Right atrium auricular region (tissue), 2 donors: ENCODE measurements around the gene RETSAT. TPM values are rescaled to one million over a fixed set of nuclear protein-coding genes. Genes with fewer than 3 reads are reported as not detected.
"Not testable (repeated sequence)": the region's sequence is repeated elsewhere in the genome, so short reads cannot be mapped to it uniquely, and the experiment has no call there.

ENCODE experiments used
- DNase-seq: peaks from one replicate; pipeline ENCODE4 v3.0.0-alpha.2; 2019; ENCODE audit warnings: low spot score
- H3K27ac ChIP-seq, 2 donors: fragments of 200-600 bp; sonication (generic); 1 replicate in 1 of 2; 2 replicates in 1 of 2; pipeline ENCODE4 v1.5.1; 2016 to 2019
- H3K27me3 ChIP-seq, 2 donors: fragments of 200-600 bp; sonication (generic); one replicate each; pipeline versions ENCODE4 v1.5.1 to v1.6.0; 2017 to 2019
- H3K36me3 ChIP-seq: fragments of 200-600 bp; sonication (generic); one replicate; pipeline ENCODE4 v1.5.1; 2016
- H3K4me1 ChIP-seq, 2 donors: fragments of 200-600 bp; sonication (generic); one replicate each; pipeline versions ENCODE4 v1.5.1 to v1.6.0; 2017 to 2019
- H3K4me3 ChIP-seq, 2 donors: fragments of 200-600 bp; sonication (generic); 1 replicate in 1 of 2; 2 replicates in 1 of 2; pipeline ENCODE4 v1.5.1; 2017 to 2019; ENCODE audit warnings: mild to moderate bottlenecking in 1 of 2, moderate library complexity in 1 of 2
- H3K9me3 ChIP-seq, 2 donors: fragments of 200-600 bp; sonication (generic); one replicate each; pipeline ENCODE4 v1.5.1; 2019
- CTCF ChIP-seq, 2 donors: fragments of 200-600 bp; sonication (generic); IDR thresholded peaks; one replicate each; pipeline ENCODE4 v1.5.1; 2019; ENCODE audit warnings: antibody characterized with exemption in 2 of 2
- total RNA-seq, 2 donors: library from RNA; depleted of rRNA; stranded (reverse); fragments of >200 nt; gene quantifications; one replicate each; pipeline ENCODE4 v1.1.0, GENCODE V29; 2016

RETSAT gene
- total RNA-seq, 2 donors from 2014 or later = 34.2 to 40.8 TPM

GRCh38 chr2:85323351-85323987, 30.9 kb downstream of the RETSAT start:
- TF ChIP-seq CTCF (IDR thresholded peaks at IDR 0.05) = no peak
- H3K4me1 ChIP-seq = peaks cover 0 to 50% of the 10 kb centered on the region in 2 donors
- H3K4me3 ChIP-seq = no peak overlapping the region
- no peak for DNase-seq
- no peaks in the 10 kb centered on the region for H3K27me3 ChIP-seq
- H3K9me3 ChIP-seq = no peaks in the 10 kb centered on the region
- peaks cover 56% of the 10 kb centered on the region for H3K36me3 ChIP-seq
- H3K27ac ChIP-seq = no peak overlapping the region

DNA sequence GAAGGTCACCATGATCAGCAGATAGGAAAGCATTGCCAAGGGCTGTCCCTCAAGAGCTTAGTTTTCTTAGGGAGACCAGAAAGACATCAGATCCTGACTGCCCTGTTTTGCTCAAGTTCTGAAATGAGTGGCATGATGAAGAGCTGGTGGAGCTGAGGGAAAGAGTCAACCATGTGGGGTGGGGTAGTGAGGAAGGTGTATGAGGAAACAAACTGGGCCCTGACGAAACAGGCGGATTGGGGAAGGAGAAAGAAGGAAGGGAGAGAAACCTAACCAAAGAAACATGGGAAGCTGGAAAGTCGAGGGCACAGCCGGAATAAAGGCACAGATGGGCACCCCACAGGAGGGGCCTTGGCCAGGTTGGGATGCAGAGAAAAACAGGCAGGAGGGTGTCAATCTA, 34.5 kb downstream of the RETSAT start:
- no peak overlapping the region for H3K4me3 ChIP-seq
- TF ChIP-seq CTCF (IDR thresholded peaks at IDR 0.05) = no peak
- no peak for DNase-seq
- H3K27ac ChIP-seq = no peak overlapping the region
- peaks cover 0 to 26% of the 10 kb centered on the region in 2 donors for H3K4me1 ChIP-seq
- no peaks in the 10 kb centered on the region for H3K9me3 ChIP-seq
- no peaks in the 10 kb centered on the region for H3K27me3 ChIP-seq
- peaks cover 75% of the 10 kb centered on the region for H3K36me3 ChIP-seq

GRCh38 chr2:85318222-85319074, 35.9 kb downstream of the RETSAT start:
- H3K36me3 ChIP-seq = peaks cover 64% of the 10 kb centered on the region
- H3K27me3 ChIP-seq = no peaks in the 10 kb centered on the region
- H3K27ac ChIP-seq = no peak overlapping the region
- H3K9me3 ChIP-seq = no peaks in the 10 kb centered on the region
- H3K4me3 ChIP-seq = no peak overlapping the region
- H3K4me1 ChIP-seq = peaks cover 0 to 12% of the 10 kb centered on the region in 2 donors
- TF ChIP-seq CTCF (IDR thresholded peaks at IDR 0.05) = no peak
- DNase-seq = no peak

- not testable (repeated sequence) for H3K27me3 ChIP-seq, H3K9me3 ChIP-seq, H3K4me1 ChIP-seq, H3K4me3 ChIP-seq, H3K27ac ChIP-seq, DNase-seq
- H3K36me3 ChIP-seq = peaks cover 38% of the 10 kb centered on the region
These were observed 38.4 kb downstream of the RETSAT start for GRCh38 chr2:85315921-85316320.

DNA sequence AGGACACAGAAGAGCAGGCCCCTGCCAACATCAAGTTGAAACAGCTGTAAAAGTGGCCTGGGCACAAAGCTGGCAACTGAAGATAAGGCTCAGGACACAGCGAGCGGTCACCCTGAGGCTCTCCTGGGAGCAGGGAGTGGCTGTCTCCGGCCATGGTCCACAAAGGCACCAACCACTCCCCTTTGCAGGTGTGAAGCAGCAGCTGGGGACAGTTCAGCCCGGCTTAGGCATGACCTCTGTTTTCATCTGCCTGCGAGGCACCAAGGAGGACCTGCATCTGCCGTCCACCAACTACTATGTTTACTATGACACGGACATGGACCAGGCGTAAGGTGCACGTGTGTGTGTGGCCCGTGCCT, 39.5 kb downstream of the RETSAT start:
- Histone ChIP-seq H3K9me3 (no peaks in the 10 kb centered on the region), H3K27ac (no peak overlapping the region), H3K36me3 (peaks cover 28% of the 10 kb centered on the region), H3K4me1 (peaks cover 0 to 6% of the 10 kb centered on the region in 2 donors), H3K27me3 (no peaks in the 10 kb centered on the region), H3K4me3 (no peak overlapping the region)
- no peak for TF ChIP-seq CTCF (IDR thresholded peaks at IDR 0.05)
- no peak for DNase-seq

GRCh38 chr2:85312404-85312803, 41.9 kb downstream of the RETSAT start:
- H3K27ac ChIP-seq = no peak overlapping the region

More at GRCh38 chr2:85312404-85312803, 41.9 kb downstream of the RETSAT start:
- H3K36me3 ChIP-seq = peaks cover 18% of the 10 kb centered on the region
- no peaks in the 10 kb centered on the region for H3K9me3 ChIP-seq
- no peak for DNase-seq
- no peak overlapping the region for H3K4me3 ChIP-seq
- H3K27me3 ChIP-seq = no peaks in the 10 kb centered on the region
- H3K4me1 ChIP-seq = peaks cover 0 to 16% of the 10 kb centered on the region in 2 donors
- TF ChIP-seq CTCF (IDR thresholded peaks at IDR 0.05) = no peak
